ENCODE data around the gene GKN1. TPM values are rescaled to one million over a fixed set of nuclear protein-coding genes. Genes with fewer than 3 reads are reported as not detected.

GKN1 gene
- total RNA-seq, 2 experiments from 2014 or later: not detected

- H3K27ac ChIP-seq (ENCODE audit: low read depth in 1 of 2, low read length in 2 of 2): no peak overlapping the region
Observed at GRCh38 chr2:69007169-69007568, 32.7 kb downstream of the GKN1 start.

DNA sequence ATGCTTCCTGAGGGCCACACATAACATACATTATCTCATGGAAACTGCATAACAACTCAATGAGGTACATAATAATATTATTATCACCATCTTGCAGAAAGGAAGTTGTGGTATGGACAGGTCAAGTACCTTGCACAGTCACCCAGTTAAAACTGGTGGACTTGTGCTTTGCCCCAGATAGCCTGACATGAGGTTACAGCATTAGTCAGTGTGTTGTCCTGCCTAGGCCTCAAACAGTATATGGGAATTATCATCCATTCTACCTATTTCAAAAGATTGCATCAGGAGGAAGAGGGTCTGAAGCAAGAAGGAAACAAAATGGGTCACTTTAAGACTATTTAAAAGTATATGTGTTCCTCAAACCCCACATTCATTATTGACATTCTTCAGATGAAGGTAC, 33.2 kb downstream of the GKN1 start:
- H3K36me3 Mint-ChIP-seq (ENCODE audit: low read depth): no peaks in the 10 kb centered on the region
- H3K36me3 ChIP-seq (ENCODE audit: insufficient read depth, low read length): no peaks in the 10 kb centered on the region
- H3K4me3 ChIP-seq (ENCODE audit: low read length): no peak overlapping the region
- TF ChIP-seq, protein P1, sequence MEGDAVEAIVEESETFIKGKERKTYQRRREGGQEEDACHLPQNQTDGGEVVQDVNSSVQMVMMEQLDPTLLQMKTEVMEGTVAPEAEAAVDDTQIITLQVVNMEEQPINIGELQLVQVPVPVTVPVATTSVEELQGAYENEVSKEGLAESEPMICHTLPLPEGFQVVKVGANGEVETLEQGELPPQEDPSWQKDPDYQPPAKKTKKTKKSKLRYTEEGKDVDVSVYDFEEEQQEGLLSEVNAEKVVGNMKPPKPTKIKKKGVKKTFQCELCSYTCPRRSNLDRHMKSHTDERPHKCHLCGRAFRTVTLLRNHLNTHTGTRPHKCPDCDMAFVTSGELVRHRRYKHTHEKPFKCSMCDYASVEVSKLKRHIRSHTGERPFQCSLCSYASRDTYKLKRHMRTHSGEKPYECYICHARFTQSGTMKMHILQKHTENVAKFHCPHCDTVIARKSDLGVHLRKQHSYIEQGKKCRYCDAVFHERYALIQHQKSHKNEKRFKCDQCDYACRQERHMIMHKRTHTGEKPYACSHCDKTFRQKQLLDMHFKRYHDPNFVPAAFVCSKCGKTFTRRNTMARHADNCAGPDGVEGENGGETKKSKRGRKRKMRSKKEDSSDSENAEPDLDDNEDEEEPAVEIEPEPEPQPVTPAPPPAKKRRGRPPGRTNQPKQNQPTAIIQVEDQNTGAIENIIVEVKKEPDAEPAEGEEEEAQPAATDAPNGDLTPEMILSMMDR (IDR thresholded peaks at IDR 0.05): no peak
- no peak for ATAC-seq (ENCODE audit: poor library complexity)
- H3K9me3 Mint-ChIP-seq: peaks cover 5% of the 10 kb centered on the region
- no peak overlapping the region for H3K4me3 Mint-ChIP-seq
- ChIA-PET POLR2A (no interaction called here), CTCF (no interaction called here)
- peaks cover 2% of the 10 kb centered on the region for H3K4me1 ChIP-seq (ENCODE audit: insufficient read depth, low read length)
- H3K27ac ChIP-seq (ENCODE audit: low read depth in 1 of 2, low read length in 2 of 2): no peak overlapping the region
- peaks cover 3% of the 10 kb centered on the region for H3K4me1 Mint-ChIP-seq (ENCODE audit: low read depth)
- peaks cover 12 to 17% of the 10 kb centered on the region in 2 experiments for H3K27me3 ChIP-seq (ENCODE audit: control insufficient read depth in 1 of 2, insufficient read depth in 2 of 2, low read length in 2 of 2)
- intact Hi-C loops (cut with DNase I, micrococcal nuclease): no loop called here
- H3K27me3 Mint-ChIP-seq: peaks cover 40% of the 10 kb centered on the region
- DNase-seq: no peak
- no peaks in the 10 kb centered on the region for H3K9me3 ChIP-seq (ENCODE audit: control insufficient read depth in 1 of 2, insufficient read depth in 1 of 2, low read length in 2 of 2)
- H3K27ac Mint-ChIP-seq: no peak overlapping the region

More at GRCh38 chr2:69007169-69007568, 32.7 kb downstream of the GKN1 start:
- H3K9me3 Mint-ChIP-seq: peaks cover 8% of the 10 kb centered on the region
- intact Hi-C loops (cut with DNase I, micrococcal nuclease): no loop called here
- TF ChIP-seq, protein P1 (IDR thresholded peaks at IDR 0.05): no peak
- no peaks in the 10 kb centered on the region for H3K4me1 Mint-ChIP-seq (ENCODE audit: low read depth)
- H3K9me3 ChIP-seq (ENCODE audit: control insufficient read depth in 1 of 2, insufficient read depth in 1 of 2, low read length in 2 of 2): no peaks in the 10 kb centered on the region
- H3K36me3 ChIP-seq (ENCODE audit: insufficient read depth, low read length): no peaks in the 10 kb centered on the region
- H3K36me3 Mint-ChIP-seq (ENCODE audit: low read depth): no peaks in the 10 kb centered on the region
- H3K4me3 Mint-ChIP-seq: no peak overlapping the region
- ChIA-PET POLR2A (no interaction called here), CTCF (no interaction called here)
- H3K4me3 ChIP-seq (ENCODE audit: low read length): no peak overlapping the region
- H3K27ac Mint-ChIP-seq: no peak overlapping the region
- no peaks in the 10 kb centered on the region for H3K4me1 ChIP-seq (ENCODE audit: insufficient read depth, low read length)
- H3K27me3 ChIP-seq (ENCODE audit: control insufficient read depth in 1 of 2, insufficient read depth in 2 of 2, low read length in 2 of 2): peaks cover 8 to 13% of the 10 kb centered on the region in 2 experiments
- ATAC-seq (ENCODE audit: poor library complexity): no peak
- no peak for DNase-seq
- peaks cover 40% of the 10 kb centered on the region for H3K27me3 Mint-ChIP-seq

GRCh38 chr2:69010437-69011194, 36.2 kb downstream of the GKN1 start:
- DNase-seq (no peak), ATAC-seq (ENCODE audit: poor library complexity) (no peak)
- ChIA-PET POLR2A (no interaction called here), CTCF (no interaction called here)
- Mint-ChIP-seq H3K4me3 (no peak overlapping the region), H3K4me1 (ENCODE audit: low read depth) (peaks cover 16% of the 10 kb centered on the region), H3K27ac (no peak overlapping the region), H3K9me3 (no peaks in the 10 kb centered on the region), H3K36me3 (ENCODE audit: low read depth) (no peaks in the 10 kb centered on the region), H3K27me3 (peaks cover 51% of the 10 kb centered on the region)
- intact Hi-C loops (cut with DNase I, micrococcal nuclease): no loop called here
- no peak overlapping the region for H3K27ac ChIP-seq (ENCODE audit: low read depth in 1 of 2, low read length in 2 of 2)
- H3K36me3 ChIP-seq (ENCODE audit: insufficient read depth, low read length): no peaks in the 10 kb centered on the region
- H3K4me1 ChIP-seq (ENCODE audit: insufficient read depth, low read length): peaks cover 20% of the 10 kb centered on the region
- peaks cover 0 to 6% of the 10 kb centered on the region in 2 experiments for H3K9me3 ChIP-seq (ENCODE audit: control insufficient read depth in 1 of 2, insufficient read depth in 1 of 2, low read length in 2 of 2)
- H3K27me3 ChIP-seq (ENCODE audit: control insufficient read depth in 1 of 2, insufficient read depth in 2 of 2, low read length in 2 of 2): peaks cover 35% of the 10 kb centered on the region in 2 experiments
- TF ChIP-seq, protein P1 (IDR thresholded peaks at IDR 0.05): no peak
- H3K4me3 ChIP-seq (ENCODE audit: low read length): no peak overlapping the region

Measured in CD4-positive, alpha-beta T cell (primary cell).